Suprapubic skin (tissue), 4 donors: ENCODE results near the gene PXK. TPM values are rescaled to one million over a fixed set of nuclear protein-coding genes. Genes with fewer than 3 reads are reported as not detected.
"Not testable (repeated sequence)": the region's sequence is repeated elsewhere in the genome, so short reads cannot be mapped to it uniquely, and the experiment has no call there.

Source experiments
- DNase-seq, 2 donors: peaks; one replicate each; pipeline ENCODE4 v3.0.0-alpha.2; 2019; ENCODE audit warnings: low spot score in 2 of 2
- H3K27ac ChIP-seq: fragments of 200-600 bp; sonication (generic); one replicate; pipeline ENCODE4 v1.5.1; 2019
- H3K27me3 ChIP-seq: fragments of 200-600 bp; sonication (generic); one replicate; pipeline ENCODE4 v1.5.1; 2019
- H3K36me3 ChIP-seq: fragments of 200-600 bp; sonication (generic); one replicate; pipeline ENCODE4 v1.5.1; 2019
- H3K4me1 ChIP-seq: fragments of 200-600 bp; sonication (generic); one replicate; pipeline ENCODE4 v1.5.1; 2019
- H3K4me3 ChIP-seq: fragments of 200-600 bp; sonication (generic); one replicate; pipeline ENCODE4 v1.5.1; 2019; ENCODE audit warnings: mild to moderate bottlenecking
- H3K9me3 ChIP-seq: fragments of 200-600 bp; sonication (generic); one replicate; pipeline ENCODE4 v1.5.1; 2019
- CTCF ChIP-seq, 2 donors: fragments of 200-600 bp in 1 of 2; fragments of 450-650 bp in 1 of 2; sonication (generic) in 1 of 2; IDR thresholded peaks; one replicate each; pipeline ENCODE4 v1.5.1; 2016 to 2019; ENCODE audit warnings: antibody characterized with exemption in 2 of 2, mild to moderate bottlenecking in 1 of 2, moderate library complexity in 1 of 2
- EP300 ChIP-seq: sonication (generic); formaldehyde crosslinking; IDR thresholded peaks from one replicate; pipeline ENCODE4 v1.6.1; 2017; ENCODE audit warnings: antibody characterized with exemption
- POLR2A ChIP-seq, 2 donors: fragments of 450-650 bp; IDR thresholded peaks; one replicate each; pipeline ENCODE4 v1.6.1; 2017; ENCODE audit warnings: antibody characterized with exemption in 2 of 2, mild to moderate bottlenecking in 2 of 2, moderate library complexity in 2 of 2
- POLR2AphosphoS5 ChIP-seq, 3 donors: sonication (generic); formaldehyde crosslinking; IDR thresholded peaks; one replicate each; pipeline ENCODE4 v1.6.1; 2017; ENCODE audit warnings: antibody characterized with exemption in 3 of 3
- WGBS: methylation state at CpG from one replicate; pipeline ENCODE4 v1.1.5; 2018; 5-methylcytosine and 5-hydroxymethylcytosine counted together
- total RNA-seq, 4 donors: library from RNA; depleted of rRNA; stranded (reverse); fragments of >200 nt; gene quantifications; one replicate each; pipeline ENCODE4 v1.1.0, GENCODE V29; 2016

Gene PXK
- total RNA-seq, 4 donors from 2014 or later: 16.0 to 36.9 (median 21.8) TPM

GRCh38 chr3:58335652-58335947 is 2.9 kb downstream of the PXK start:
- no peaks in the 10 kb centered on the region for H3K9me3 ChIP-seq
- peak overlapping the region; percentile 71 for H3K27ac ChIP-seq
- H3K36me3 ChIP-seq: peaks cover 3% of the 10 kb centered on the region
- peak overlapping the region; percentile 22 for H3K4me3 ChIP-seq
- H3K27me3 ChIP-seq: no peaks in the 10 kb centered on the region
- no peak for TF ChIP-seq CTCF (IDR thresholded peaks at IDR 0.05)
- no peak for TF ChIP-seq EP300
- TF ChIP-seq POLR2AphosphoS5 (IDR thresholded peaks at IDR 0.05): no peak
- TF ChIP-seq POLR2A (IDR thresholded peaks at IDR 0.05): no peak
- 38% methylated on average over 1 of the region's 1 CpG for WGBS
- DNase-seq: no peak
- H3K4me1 ChIP-seq: peaks cover 40% of the 10 kb centered on the region

GRCh38 chr3:58336135-58336882 is 3.6 kb downstream of the PXK start:
- H3K4me1 ChIP-seq: peaks cover 40% of the 10 kb centered on the region
- 96% methylated on average over 3 of the region's 3 CpGs for WGBS
- no peaks in the 10 kb centered on the region for H3K27me3 ChIP-seq
- DNase-seq: no peak
- no peaks in the 10 kb centered on the region for H3K9me3 ChIP-seq
- peaks cover 3% of the 10 kb centered on the region for H3K36me3 ChIP-seq
- no peak overlapping the region for H3K4me3 ChIP-seq
- no peak for TF ChIP-seq EP300
- no peak for TF ChIP-seq POLR2A (IDR thresholded peaks at IDR 0.05)
- no peak for TF ChIP-seq POLR2AphosphoS5 (IDR thresholded peaks at IDR 0.05)
- TF ChIP-seq CTCF (IDR thresholded peaks at IDR 0.05): no peak
- no peak overlapping the region for H3K27ac ChIP-seq

GRCh38 chr3:58337190-58337589 is 4.5 kb downstream of the PXK start:
- Histone ChIP-seq H3K27ac (no peak overlapping the region), H3K4me1 (peaks cover 35% of the 10 kb centered on the region), H3K9me3 (no peaks in the 10 kb centered on the region), H3K36me3 (peaks cover 3% of the 10 kb centered on the region), H3K4me3 (no peak overlapping the region), H3K27me3 (no peaks in the 10 kb centered on the region)
- WGBS: 100% methylated on average over 1 of the region's 1 CpG
- TF ChIP-seq CTCF (IDR thresholded peaks at IDR 0.05): no peak
- TF ChIP-seq EP300: no peak
- no peak for TF ChIP-seq POLR2A (IDR thresholded peaks at IDR 0.05)
- no peak for TF ChIP-seq POLR2AphosphoS5 (IDR thresholded peaks at IDR 0.05)
- no peak for DNase-seq

GRCh38 chr3:58339146-58339545 is 6.5 kb downstream of the PXK start:
- H3K36me3 ChIP-seq, H3K27ac ChIP-seq, DNase-seq, H3K4me3 ChIP-seq, H3K27me3 ChIP-seq, H3K9me3 ChIP-seq: not testable (repeated sequence)
- 93% methylated on average over 12 of the region's 12 CpGs for WGBS
- peaks cover 22% of the 10 kb centered on the region for H3K4me1 ChIP-seq

- H3K27ac ChIP-seq: no peak overlapping the region
- H3K27me3 ChIP-seq: no peaks in the 10 kb centered on the region
- peaks cover 8% of the 10 kb centered on the region for H3K4me1 ChIP-seq
- TF ChIP-seq POLR2A (IDR thresholded peaks at IDR 0.05) (no peak), POLR2AphosphoS5 (IDR thresholded peaks at IDR 0.05) (no peak), CTCF (IDR thresholded peaks at IDR 0.05) (no peak), EP300 (no peak)
- H3K36me3 ChIP-seq: peaks cover 3% of the 10 kb centered on the region
- WGBS: 97% methylated on average over 3 of the region's 3 CpGs
- no peak for DNase-seq
- no peaks in the 10 kb centered on the region for H3K9me3 ChIP-seq
- H3K4me3 ChIP-seq: no peak overlapping the region
Observed at GRCh38 chr3:58340594-58341244, 8.0 kb downstream of the PXK start.
